ENCODE data around the gene TMTC1. TPM values are rescaled to one million over a fixed set of nuclear protein-coding genes. Genes with fewer than 3 reads are reported as not detected.

Gene TMTC1
- total and polyA plus RNA-seq, 2 of the 8 experiments (the other 6 are each of a cell fraction or from before 2014, with no cell fraction given): 15.4 to 20.8 TPM

GRCh38 chr12:29552324-29552927, 231.3 kb downstream of the TMTC1 start (continued):
- no peak for TF ChIP-seq ATF2 (IDR thresholded peaks at IDR 0.05; ENCODE audit: low read length)
- no peak for TF ChIP-seq RNF2 (IDR thresholded peaks at IDR 0.05; ENCODE audit: borderline replicate concordance, low read depth, low read length, missing control alignments, poor library complexity, severe bottlenecking)
- TF ChIP-seq POLR2AphosphoS5 (IDR thresholded peaks at IDR 0.05; ENCODE audit: low read depth, low read length): no peak
- TF ChIP-seq ATF3 (IDR thresholded peaks at IDR 0.05; ENCODE audit: insufficient read depth, low read depth, low read length): no peak
- no peak for TF ChIP-seq SIX5 (IDR thresholded peaks at IDR 0.05; ENCODE audit: low read depth, low read length)
- TF ChIP-seq KDM5A (IDR thresholded peaks at IDR 0.05; ENCODE audit: low read length): no peak
